Uterus (tissue), 4 donors: Measurements from ENCODE around the gene WNT9A. TPM values are rescaled to one million over a fixed set of nuclear protein-coding genes. Genes with fewer than 3 reads are reported as not detected.

Experiments used
- DNase-seq, 2 donors: peaks; one replicate each; pipeline ENCODE4 v3.0.0-alpha.2; 2019 to 2020
- H3K27ac ChIP-seq, 2 donors: fragments of 200-600 bp; sonication (generic); 1 replicate in 1 of 2; 2 replicates in 1 of 2; pipeline ENCODE4 v1.5.1; 2016 to 2018
- H3K27me3 ChIP-seq, 2 donors: fragments of 200-600 bp; sonication (generic); one replicate each; pipeline ENCODE4 v1.5.1; 2018 to 2019; ENCODE audit warnings: control low read depth in 1 of 2
- H3K36me3 ChIP-seq, 2 donors: fragments of 200-600 bp; sonication (generic); one replicate each; pipeline ENCODE4 v1.5.1; 2019; ENCODE audit warnings: control low read depth in 1 of 2
- H3K4me1 ChIP-seq, 2 donors: fragments of 200-600 bp; sonication (generic); one replicate each; pipeline ENCODE4 v1.5.1; 2018 to 2019; ENCODE audit warnings: control low read depth in 1 of 2
- H3K4me3 ChIP-seq, 2 donors: fragments of 200-600 bp; sonication (generic); 1 replicate in 1 of 2; 2 replicates in 1 of 2; pipeline ENCODE4 v1.5.1; 2018 to 2019; ENCODE audit warnings: mild to moderate bottlenecking in 1 of 2
- H3K9me3 ChIP-seq, 2 donors: fragments of 200-600 bp; sonication (generic); one replicate each; pipeline ENCODE4 v1.5.1; 2019; ENCODE audit warnings: control low read depth in 1 of 2
- POLR2A ChIP-seq, 2 donors: fragments of 450-650 bp; IDR thresholded peaks; one replicate each; pipeline ENCODE4 v1.6.1; 2016; ENCODE audit warnings: antibody characterized with exemption in 2 of 2, mild to moderate bottlenecking in 1 of 2, moderate library complexity in 1 of 2
- intact Hi-C: fragments of 100-400 bp; cut with DNase I; formaldehyde crosslinking; loops from one replicate; pipeline ENCODE4 v1.15.1; 2023; ENCODE audit warnings: low total_unique reads
- total RNA-seq, 4 donors: library from RNA; depleted of rRNA in 3 of 4; stranded (reverse); fragments of >200 nt in 3 of 4; gene quantifications; one replicate each; pipeline versions ENCODE4 v1.1.0 to v1.2.4, GENCODE V29; 2014 to 2023
- TF ChIP-seq, protein P1 (sequence below), 4 experiments: fragments of 200-600 bp in 2 of 4; fragments of 450-650 bp in 2 of 4; sonication (generic) in 2 of 4; IDR thresholded peaks; one replicate each; pipeline ENCODE4 v1.5.1; 2016 to 2019; ENCODE audit warnings: antibody characterized with exemption in 4 of 4, mild to moderate bottlenecking in 2 of 4, moderate library complexity in 1 of 4
- donor health status: DM: yes; HTN: yes; CAD: no.

The WNT9A gene
- total RNA-seq, 4 donors from 2014 or later, result 2.4 to 6.8 (median 4.4) TPM; not detected in 1

- Histone ChIP-seq H3K27ac (no peak overlapping the region), H3K4me1 (no peaks in the 10 kb centered on the region), H3K36me3 (no peaks in the 10 kb centered on the region), H3K9me3 (no peaks in the 10 kb centered on the region), H3K4me3 (no peak overlapping the region), H3K27me3 (no peaks in the 10 kb centered on the region)
- no peak for TF ChIP-seq POLR2A (IDR thresholded peaks at IDR 0.05)
- TF ChIP-seq, protein P1, sequence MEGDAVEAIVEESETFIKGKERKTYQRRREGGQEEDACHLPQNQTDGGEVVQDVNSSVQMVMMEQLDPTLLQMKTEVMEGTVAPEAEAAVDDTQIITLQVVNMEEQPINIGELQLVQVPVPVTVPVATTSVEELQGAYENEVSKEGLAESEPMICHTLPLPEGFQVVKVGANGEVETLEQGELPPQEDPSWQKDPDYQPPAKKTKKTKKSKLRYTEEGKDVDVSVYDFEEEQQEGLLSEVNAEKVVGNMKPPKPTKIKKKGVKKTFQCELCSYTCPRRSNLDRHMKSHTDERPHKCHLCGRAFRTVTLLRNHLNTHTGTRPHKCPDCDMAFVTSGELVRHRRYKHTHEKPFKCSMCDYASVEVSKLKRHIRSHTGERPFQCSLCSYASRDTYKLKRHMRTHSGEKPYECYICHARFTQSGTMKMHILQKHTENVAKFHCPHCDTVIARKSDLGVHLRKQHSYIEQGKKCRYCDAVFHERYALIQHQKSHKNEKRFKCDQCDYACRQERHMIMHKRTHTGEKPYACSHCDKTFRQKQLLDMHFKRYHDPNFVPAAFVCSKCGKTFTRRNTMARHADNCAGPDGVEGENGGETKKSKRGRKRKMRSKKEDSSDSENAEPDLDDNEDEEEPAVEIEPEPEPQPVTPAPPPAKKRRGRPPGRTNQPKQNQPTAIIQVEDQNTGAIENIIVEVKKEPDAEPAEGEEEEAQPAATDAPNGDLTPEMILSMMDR (IDR thresholded peaks at IDR 0.05), result no peak
- intact Hi-C loops, result no loop called here
- peak in 1 of 2 donors; percentile 11 for DNase-seq
These were observed 49.1 kb downstream of the WNT9A start for GRCh38 chr1:227898502-227899140.

GRCh38 chr1:227897704-227898438 is 49.9 kb downstream of the WNT9A start:
- no peaks in the 10 kb centered on the region for H3K9me3 ChIP-seq
- intact Hi-C loops, result no loop called here
- TF ChIP-seq POLR2A (IDR thresholded peaks at IDR 0.05), result no peak
- TF ChIP-seq, protein P1 (IDR thresholded peaks at IDR 0.05), result no peak
- H3K4me1 ChIP-seq, result no peaks in the 10 kb centered on the region
- peak in 1 of 2 donors; percentile 10 for DNase-seq
- no peak overlapping the region for H3K4me3 ChIP-seq
- no peaks in the 10 kb centered on the region for H3K36me3 ChIP-seq
- no peak overlapping the region for H3K27ac ChIP-seq
- H3K27me3 ChIP-seq, result no peaks in the 10 kb centered on the region

DNA sequence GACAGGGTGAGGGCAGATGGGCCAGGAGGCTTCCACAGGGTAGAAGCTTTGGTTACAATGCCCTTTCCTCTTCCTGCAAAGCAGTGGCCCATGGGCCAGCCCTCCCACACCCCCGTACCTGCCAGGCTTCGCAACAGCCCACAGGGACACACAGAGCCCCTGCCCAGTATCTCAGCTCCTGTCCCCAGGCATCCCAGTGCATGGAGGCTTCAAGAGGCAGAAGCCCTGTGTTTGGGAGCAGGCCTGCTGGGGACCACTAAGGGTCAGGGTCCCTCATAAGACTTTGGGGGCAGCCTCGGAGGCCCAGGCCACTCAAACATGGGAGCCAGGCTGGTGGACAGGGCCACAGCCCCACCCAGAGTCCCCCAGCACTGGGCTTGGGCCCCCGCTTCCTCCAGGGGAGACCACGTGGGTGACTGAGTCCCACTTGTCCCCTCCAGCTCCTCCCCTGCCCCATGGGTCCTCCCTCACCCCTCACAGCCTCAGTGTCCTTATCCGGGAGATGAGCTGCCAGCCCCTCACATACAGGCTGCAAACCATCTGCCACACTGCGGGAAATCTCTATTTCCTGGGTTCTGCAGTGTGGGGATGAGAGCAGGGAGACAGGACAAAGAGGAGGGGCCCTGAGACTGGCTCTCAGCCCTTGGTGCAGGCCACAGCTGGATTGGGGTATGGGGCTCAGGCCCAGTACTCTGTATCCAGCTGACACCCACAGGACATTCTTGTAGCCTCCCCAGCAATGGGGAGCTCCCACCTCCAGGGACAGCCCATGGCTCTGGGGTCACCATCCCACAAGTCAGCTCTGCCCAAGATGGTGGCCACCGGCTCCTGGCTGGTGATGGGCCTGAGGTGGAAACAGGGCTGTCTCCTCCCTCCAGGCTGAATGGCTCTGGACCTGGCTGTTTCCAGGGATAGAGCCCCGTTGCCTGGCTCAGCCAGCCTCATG is 50.7 kb downstream of the WNT9A start:
- intact Hi-C loops, result no loop called here
- Histone ChIP-seq H3K4me3 (no peak overlapping the region), H3K27ac (no peak overlapping the region), H3K9me3 (no peaks in the 10 kb centered on the region), H3K27me3 (no peaks in the 10 kb centered on the region), H3K36me3 (no peaks in the 10 kb centered on the region), H3K4me1 (no peaks in the 10 kb centered on the region)
- no peak for TF ChIP-seq POLR2A (IDR thresholded peaks at IDR 0.05)
- TF ChIP-seq, protein P1 (IDR thresholded peaks at IDR 0.05), result no peak
- peak; percentile 9 to 10 for DNase-seq

DNA sequence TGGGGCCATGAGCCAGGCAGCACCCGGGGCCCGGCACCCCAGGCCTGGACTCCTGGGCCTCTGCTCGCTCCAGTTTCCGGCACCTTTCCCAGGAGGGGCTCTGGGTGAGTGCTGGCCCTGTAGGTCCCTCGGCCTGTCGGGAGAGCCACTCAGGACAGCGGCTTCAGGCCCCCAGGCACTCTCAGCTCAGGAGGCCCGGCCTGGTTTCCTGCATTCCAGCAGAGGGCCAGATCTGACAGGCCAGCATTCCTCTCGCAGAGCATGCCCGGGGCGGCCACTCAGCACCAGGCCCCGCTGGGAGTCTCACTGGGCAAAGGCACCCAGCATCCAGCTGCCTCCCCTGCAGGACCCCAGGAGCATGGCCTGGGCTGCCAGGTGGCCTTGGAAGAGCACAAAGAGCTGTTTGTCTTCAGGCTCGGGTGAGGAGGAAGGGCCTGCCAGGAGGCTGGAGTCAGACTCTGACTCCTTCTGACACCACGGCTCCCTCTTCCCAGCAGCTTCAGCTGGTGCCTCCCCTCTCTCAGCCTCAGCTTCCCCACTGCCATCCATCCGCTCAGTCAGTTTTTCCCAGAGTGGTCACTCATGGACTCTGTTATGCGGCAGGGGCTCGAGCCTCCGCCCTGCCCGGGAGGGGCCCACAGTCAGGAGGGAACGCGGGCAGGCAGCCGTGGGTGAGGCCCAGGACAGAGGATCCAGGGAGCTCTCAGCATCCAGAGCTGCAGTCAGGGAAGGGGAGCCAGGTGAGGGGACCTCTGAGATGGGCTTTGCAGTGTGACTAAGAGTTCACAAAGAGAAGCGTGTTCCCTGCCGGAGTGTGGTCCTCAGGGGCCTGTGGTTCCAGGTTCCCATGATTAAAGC is 51.7 kb downstream of the WNT9A start:
- Histone ChIP-seq H3K4me3 (no peak overlapping the region), H3K4me1 (no peaks in the 10 kb centered on the region), H3K9me3 (no peaks in the 10 kb centered on the region), H3K36me3 (no peaks in the 10 kb centered on the region), H3K27ac (no peak overlapping the region), H3K27me3 (no peaks in the 10 kb centered on the region)
- intact Hi-C loops, result no loop called here
- DNase-seq, result peak; percentile 8 to 12
- TF ChIP-seq POLR2A (IDR thresholded peaks at IDR 0.05), result no peak
- TF ChIP-seq, protein P1 (IDR thresholded peaks at IDR 0.05), result no peak
